PC-9 (cell line): ENCODE results near the gene FAM168A. TPM values are rescaled to one million over a fixed set of nuclear protein-coding genes. Genes with fewer than 3 reads are reported as not detected.
"Not testable (repeated sequence)": the region's sequence is repeated elsewhere in the genome, so short reads cannot be mapped to it uniquely, and the experiment has no call there.

ENCODE experiments used
- BruUV-seq: library from RNA; stranded (reverse); fragments of 400-500 nt; replicated peaks from 2 replicates; lab custom pipeline; 2021; lab: Mats Ljungman, UMichigan
- CTCF ChIA-PET: fragments of 300-600 bp; sonication (Branson Sonifier 250); formaldehyde crosslinking; loops from one replicate; lab custom pipeline; 2022; ENCODE audit warnings: antibody characterized with exemption; lab: Charles Lee
- POLR2A ChIA-PET: fragments of 300-600 bp; sonication (Branson Sonifier 250); formaldehyde crosslinking; loops from one replicate; lab custom pipeline; 2022; ENCODE audit warnings: antibody characterized with exemption; ENCODE audit not compliant: unreplicated experiment; lab: Charles Lee
- DNase-seq, 2 experiments: peaks; one replicate each; pipeline versions ENCODE4 v3.0.0 to v3.0.0-alpha.2; 2015 to 2022; ENCODE audit warnings: mixed read lengths in 1 of 2
- H2AFZ ChIP-seq: fragments of 200-600 bp; sonication (generic); 2 replicates; pipeline ENCODE4 v1.8.1; 2017; ENCODE audit warnings: antibody characterized with exemption
- H3F3A ChIP-seq: fragments of 200-600 bp; sonication (generic); 2 replicates; pipeline ENCODE4 v1.8.1; 2017; ENCODE audit warnings: antibody characterized with exemption, mild to moderate bottlenecking, low read depth; ENCODE audit not compliant: insufficient read depth
- H3K27ac ChIP-seq: fragments of 200-600 bp; sonication (generic); 2 replicates; pipeline ENCODE4 v1.6.1; 2016; ENCODE audit warnings: mixed run types
- H3K27me3 ChIP-seq: fragments of 200-600 bp; sonication (generic); 2 replicates; pipeline ENCODE4 v1.6.1; 2016; ENCODE audit warnings: low read depth, mixed run types; ENCODE audit not compliant: insufficient read depth
- H3K36me3 ChIP-seq: fragments of 200-600 bp; sonication (generic); 2 replicates; pipeline ENCODE4 v1.6.1; 2016; ENCODE audit warnings: low read depth, mixed run types
- H3K4me1 ChIP-seq: fragments of 200-600 bp; sonication (generic); replicated peaks from 2 replicates; pipeline ENCODE4 v1.6.1; 2016; ENCODE audit warnings: mixed run types; ENCODE audit not compliant: insufficient read depth
- H3K4me2 ChIP-seq: fragments of 200-600 bp; sonication (generic); 2 replicates; pipeline ENCODE4 v1.6.1; 2017; ENCODE audit warnings: mixed run types
- H3K4me3 ChIP-seq: fragments of 200-600 bp; sonication (generic); 2 replicates; pipeline ENCODE4 v1.6.1; 2016; ENCODE audit warnings: mixed run types
- H3K79me2 ChIP-seq: fragments of 200-600 bp; sonication (generic); 2 replicates; pipeline ENCODE4 v1.6.1; 2017; ENCODE audit warnings: low read depth, mixed run types
- H3K9me2 ChIP-seq: fragments of 200-600 bp; sonication (generic); 2 replicates; pipeline ENCODE4 v1.8.1; 2017; ENCODE audit warnings: mild to moderate bottlenecking; ENCODE audit not compliant: insufficient read depth
- H3K9me3 ChIP-seq: fragments of 200-600 bp; sonication (generic); 2 replicates; pipeline ENCODE4 v1.8.1; 2016; ENCODE audit warnings: low read depth; ENCODE audit not compliant: insufficient read depth
- H4K20me1 ChIP-seq: fragments of 200-600 bp; sonication (generic); 2 replicates; pipeline ENCODE4 v1.8.1; 2017; ENCODE audit not compliant: insufficient read depth
- EZH2 ChIP-seq: fragments of 200-600 bp; sonication (generic); IDR thresholded peaks from 2 replicates; pipeline ENCODE4 v1.8.0; 2017; ENCODE audit warnings: antibody characterized with exemption, low read depth
- intact Hi-C: fragments of 100-400 bp; cut with micrococcal nuclease; formaldehyde crosslinking; loops from one replicate; pipeline ENCODE4 v1.10.0; 2022; ENCODE audit not compliant: unreplicated experiment
- total RNA-seq: library from RNA; stranded (reverse); gene quantifications from 2 replicates; pipeline ENCODE4 v1.2.3, GENCODE V29; 2021
- TF ChIP-seq, protein P1 (sequence below): fragments of 200-600 bp; sonication (generic); conservative IDR thresholded peaks from 2 replicates; pipeline ENCODE4 v1.6.1; 2017; ENCODE audit warnings: mixed run types, antibody characterized with exemption, mild to moderate bottlenecking, moderate library complexity

Gene FAM168A
- total RNA-seq, 1 experiment from 2014 or later: 51.2 TPM

DNA sequence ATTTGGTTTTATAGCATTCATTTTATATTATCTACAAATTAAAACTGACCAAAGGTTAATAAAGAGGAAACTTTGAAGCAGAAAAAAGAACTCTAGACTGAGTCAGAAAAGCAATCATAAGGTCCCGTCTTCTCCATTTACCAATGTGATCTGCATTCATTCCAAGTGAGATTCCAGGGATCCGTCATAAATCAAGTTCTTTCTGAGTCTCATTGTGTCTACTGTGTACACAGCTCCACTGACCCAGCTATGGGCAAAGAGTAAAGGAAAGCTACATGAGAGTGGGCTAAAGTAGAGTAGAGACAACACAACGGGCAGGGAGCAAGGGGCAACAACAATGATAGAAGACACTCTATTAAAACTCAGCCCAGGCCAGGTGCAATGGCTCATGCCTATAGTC lies 15.3 kb downstream of the FAM168A start:
- no peaks in the 10 kb centered on the region for H4K20me1 ChIP-seq
- H3F3A ChIP-seq: no peaks in the 10 kb centered on the region
- DNase-seq: no peak

DNA sequence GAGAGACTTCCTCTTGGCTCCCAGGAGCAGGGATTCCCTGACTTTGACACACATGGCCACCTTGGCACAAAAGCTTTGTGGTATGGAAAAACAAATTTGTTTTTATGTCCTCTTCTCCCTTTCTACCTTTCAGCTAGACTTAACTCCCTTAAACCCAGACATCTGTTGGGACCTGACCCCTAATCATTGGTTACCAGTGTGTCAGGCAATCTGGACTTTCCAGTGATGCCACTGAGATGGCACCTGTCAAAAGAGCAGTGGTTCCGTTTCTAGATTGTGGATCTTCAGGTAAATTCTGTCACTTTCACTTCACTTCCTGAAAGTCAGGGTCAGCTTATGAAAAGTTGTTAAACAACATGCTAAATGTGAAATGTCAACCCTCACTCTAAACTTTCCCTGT lies 17.2 kb downstream of the FAM168A start:
- H3F3A ChIP-seq, DNase-seq, H3K79me2 ChIP-seq, BruUV-seq, intact Hi-C loops, H3K9me2 ChIP-seq, H3K27me3 ChIP-seq, H3K4me1 ChIP-seq, H3K4me3 ChIP-seq, H3K4me2 ChIP-seq, H3K36me3 ChIP-seq, CTCF ChIA-PET, H3K9me3 ChIP-seq, H4K20me1 ChIP-seq, H2AFZ ChIP-seq, H3K27ac ChIP-seq: not testable (repeated sequence)
- POLR2A ChIA-PET: interaction anchor here (0.6 kb wide), 1 partner anchor 10 kb away, joined by 13 read pairs; no protein-coding TSS in a partner anchor

More for the DNA sequence above, 15.3 kb downstream of the FAM168A start:
- Histone ChIP-seq H3K9me3 (no peaks in the 10 kb centered on the region; the same call in 1 of the 2 replicates), H3K79me2 (no peaks in the 10 kb centered on the region), H3K4me1 (no peaks in the 10 kb centered on the region), H2AFZ (no peak overlapping the region), H3K36me3 (no peaks in the 10 kb centered on the region), H3K27ac (no peak overlapping the region), H3K9me2 (no peaks in the 10 kb centered on the region), H3K4me2 (no peak overlapping the region), H3K4me3 (no peak overlapping the region), H3K27me3 (no peaks in the 10 kb centered on the region)
- ChIA-PET CTCF (no interaction called here), POLR2A (no interaction called here)
- intact Hi-C loops: no loop called here
- BruUV-seq: no TSS peak
- no peak for TF ChIP-seq EZH2
- TF ChIP-seq, protein P1, sequence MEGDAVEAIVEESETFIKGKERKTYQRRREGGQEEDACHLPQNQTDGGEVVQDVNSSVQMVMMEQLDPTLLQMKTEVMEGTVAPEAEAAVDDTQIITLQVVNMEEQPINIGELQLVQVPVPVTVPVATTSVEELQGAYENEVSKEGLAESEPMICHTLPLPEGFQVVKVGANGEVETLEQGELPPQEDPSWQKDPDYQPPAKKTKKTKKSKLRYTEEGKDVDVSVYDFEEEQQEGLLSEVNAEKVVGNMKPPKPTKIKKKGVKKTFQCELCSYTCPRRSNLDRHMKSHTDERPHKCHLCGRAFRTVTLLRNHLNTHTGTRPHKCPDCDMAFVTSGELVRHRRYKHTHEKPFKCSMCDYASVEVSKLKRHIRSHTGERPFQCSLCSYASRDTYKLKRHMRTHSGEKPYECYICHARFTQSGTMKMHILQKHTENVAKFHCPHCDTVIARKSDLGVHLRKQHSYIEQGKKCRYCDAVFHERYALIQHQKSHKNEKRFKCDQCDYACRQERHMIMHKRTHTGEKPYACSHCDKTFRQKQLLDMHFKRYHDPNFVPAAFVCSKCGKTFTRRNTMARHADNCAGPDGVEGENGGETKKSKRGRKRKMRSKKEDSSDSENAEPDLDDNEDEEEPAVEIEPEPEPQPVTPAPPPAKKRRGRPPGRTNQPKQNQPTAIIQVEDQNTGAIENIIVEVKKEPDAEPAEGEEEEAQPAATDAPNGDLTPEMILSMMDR: no peak

DNA sequence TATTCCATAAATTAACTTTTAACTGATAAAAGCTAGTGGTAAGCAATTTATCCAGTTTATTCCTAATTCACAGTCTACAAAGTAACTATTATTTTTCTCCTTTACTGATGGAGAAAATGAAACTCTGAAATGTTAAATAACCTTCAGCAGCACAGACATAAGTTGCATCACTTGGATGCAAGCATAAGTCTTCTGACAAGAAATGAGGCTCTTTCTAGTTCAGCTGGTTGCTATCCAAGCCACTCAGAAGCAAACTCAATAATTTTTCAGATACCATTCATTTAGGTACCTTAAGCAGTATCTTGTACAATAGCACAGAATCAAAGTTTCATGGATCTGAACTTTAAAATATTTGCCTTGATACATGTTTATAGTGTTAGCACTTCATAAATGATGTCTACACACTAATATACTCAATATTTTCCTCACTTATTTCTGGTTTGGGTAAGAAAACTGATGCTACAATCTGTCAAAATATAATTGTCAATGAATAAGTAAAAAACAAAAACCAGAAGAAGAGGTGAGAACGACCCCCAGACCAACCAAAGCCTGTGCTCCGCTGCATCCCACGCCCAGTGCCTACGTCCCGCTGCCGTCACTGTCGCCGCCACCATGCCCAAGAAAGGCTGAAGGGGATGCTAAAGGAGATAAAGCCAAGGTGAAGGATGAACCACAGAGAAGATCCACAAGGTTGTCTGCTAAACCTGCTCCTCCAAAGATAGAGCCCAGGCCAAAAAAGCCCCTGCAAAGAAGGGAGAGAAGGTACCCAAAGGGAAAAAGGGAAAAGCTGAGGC lies 18.1 kb downstream of the FAM168A start:
- no peaks in the 10 kb centered on the region for H3K9me2 ChIP-seq
- DNase-seq: no peak
- H3K36me3 ChIP-seq: no peaks in the 10 kb centered on the region
- H3K4me1 ChIP-seq: no peaks in the 10 kb centered on the region
- H3K27ac ChIP-seq: no peak overlapping the region
- H3K27me3 ChIP-seq: no peaks in the 10 kb centered on the region
- H3K9me3 ChIP-seq: no peaks in the 10 kb centered on the region; the same call in 1 of the 2 replicates
- H3K4me3 ChIP-seq: no peak overlapping the region
- ChIA-PET POLR2A (no interaction called here), CTCF (no interaction called here)
- TF ChIP-seq, protein P1: no peak
- TF ChIP-seq EZH2: no peak
- H3K79me2 ChIP-seq: no peaks in the 10 kb centered on the region
- H3K4me2 ChIP-seq: no peak overlapping the region
- H2AFZ ChIP-seq: no peak overlapping the region
- H4K20me1 ChIP-seq: no peaks in the 10 kb centered on the region
- intact Hi-C loops: no loop called here
- BruUV-seq: no TSS peak
- H3F3A ChIP-seq: no peaks in the 10 kb centered on the region
